Stimulated activated CD4-positive, alpha-beta T cell treated with anti-CD3 and anti-CD28 coated beads, TNF-alpha, amount 100 ng/mL, for 1 hour (primary cell): Measurements from ENCODE around the gene MRTFA.

Experiments
- DNase-seq, 3 donors: peaks; one replicate each; pipeline ENCODE4 v3.0.0-alpha.2; 2020; ENCODE audit warnings: low read depth in 3 of 3, low spot score in 1 of 3

MRTFA gene

GRCh38 chr22:40415531-40416266 is 220.8 kb downstream of the MRTFA start:
- no peak for DNase-seq

GRCh38 chr22:40414838-40415505 is 221.5 kb downstream of the MRTFA start:
- no peak for DNase-seq

- no peak for DNase-seq
These were observed 222.2 kb downstream of the MRTFA start for GRCh38 chr22:40414311-40414710.

- DNase-seq: no peak
These were observed 222.6 kb downstream of the MRTFA start for GRCh38 chr22:40413873-40414272.

- DNase-seq: no peak
These were observed 224.1 kb downstream of the MRTFA start for GRCh38 chr22:40412441-40412840.

- DNase-seq: no peak
These were observed 225.0 kb downstream of the MRTFA start for GRCh38 chr22:40411506-40411861.

GRCh38 chr22:40410731-40411505 is 225.6 kb downstream of the MRTFA start:
- no peak for DNase-seq

- DNase-seq: no peak
These were observed 226.2 kb downstream of the MRTFA start for GRCh38 chr22:40410272-40410671.

- DNase-seq: no peak
These were observed 226.9 kb downstream of the MRTFA start for GRCh38 chr22:40409613-40410113.

GRCh38 chr22:40408718-40409612 is 227.6 kb downstream of the MRTFA start:
- no peak for DNase-seq

GRCh38 chr22:40407831-40408717 is 228.4 kb downstream of the MRTFA start:
- no peak for DNase-seq

- no peak for DNase-seq
These were observed 229.3 kb downstream of the MRTFA start for GRCh38 chr22:40407021-40407761.

- no peak for DNase-seq
These were observed 230.2 kb downstream of the MRTFA start for GRCh38 chr22:40406063-40406890.

GRCh38 chr22:40405178-40406062 is 231.1 kb downstream of the MRTFA start:
- DNase-seq: no peak

- DNase-seq: no peak
These were observed 232.0 kb downstream of the MRTFA start for GRCh38 chr22:40404251-40405177.

- no peak for DNase-seq
These were observed 232.9 kb downstream of the MRTFA start for GRCh38 chr22:40403651-40404050.
